Measurements from ENCODE around the gene CAMKV.
"Not testable (repeated sequence)": the region's sequence is repeated elsewhere in the genome, so short reads cannot be mapped to it uniquely, and the experiment has no call there.

The CAMKV gene

DNA sequence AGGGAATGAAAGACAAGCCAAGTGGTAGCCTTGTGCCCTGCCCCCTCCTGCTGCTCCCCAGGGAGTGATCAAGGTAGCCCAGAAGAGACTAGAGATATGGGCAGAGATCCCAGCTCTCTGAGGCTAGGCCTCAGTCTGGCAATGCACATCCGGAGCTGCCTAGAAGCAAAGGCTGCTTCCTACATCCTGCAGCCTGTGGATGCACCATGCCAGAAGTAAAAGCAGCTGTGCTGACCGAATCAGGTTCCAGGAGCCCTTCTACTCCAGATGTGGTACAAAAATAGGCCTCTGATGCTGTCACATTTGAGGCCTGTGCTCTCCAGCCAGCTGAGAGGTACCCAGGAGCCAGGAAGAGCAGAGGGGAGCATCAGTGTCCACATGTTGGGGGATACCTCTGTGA, 29.3 kb downstream of the CAMKV start:
- TF ChIP-seq SNAI2 (CRISPR knock-in tag; IDR thresholded peaks at IDR 0.05) = no peak
- TF ChIP-seq ZNF8 (CRISPR knock-in tag; IDR thresholded peaks at IDR 0.05) = no peak
- TF ChIP-seq, protein P1, sequence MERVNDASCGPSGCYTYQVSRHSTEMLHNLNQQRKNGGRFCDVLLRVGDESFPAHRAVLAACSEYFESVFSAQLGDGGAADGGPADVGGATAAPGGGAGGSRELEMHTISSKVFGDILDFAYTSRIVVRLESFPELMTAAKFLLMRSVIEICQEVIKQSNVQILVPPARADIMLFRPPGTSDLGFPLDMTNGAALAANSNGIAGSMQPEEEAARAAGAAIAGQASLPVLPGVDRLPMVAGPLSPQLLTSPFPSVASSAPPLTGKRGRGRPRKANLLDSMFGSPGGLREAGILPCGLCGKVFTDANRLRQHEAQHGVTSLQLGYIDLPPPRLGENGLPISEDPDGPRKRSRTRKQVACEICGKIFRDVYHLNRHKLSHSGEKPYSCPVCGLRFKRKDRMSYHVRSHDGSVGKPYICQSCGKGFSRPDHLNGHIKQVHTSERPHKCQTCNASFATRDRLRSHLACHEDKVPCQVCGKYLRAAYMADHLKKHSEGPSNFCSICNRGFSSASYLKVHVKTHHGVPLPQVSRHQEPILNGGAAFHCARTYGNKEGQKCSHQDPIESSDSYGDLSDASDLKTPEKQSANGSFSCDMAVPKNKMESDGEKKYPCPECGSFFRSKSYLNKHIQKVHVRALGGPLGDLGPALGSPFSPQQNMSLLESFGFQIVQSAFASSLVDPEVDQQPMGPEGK (CRISPR knock-in tag; IDR thresholded peaks at IDR 0.05; ENCODE audit: borderline replicate concordance) = no peak
- no peak for TF ChIP-seq GLIS3 (CRISPR knock-in tag; IDR thresholded peaks at IDR 0.05)

DNA sequence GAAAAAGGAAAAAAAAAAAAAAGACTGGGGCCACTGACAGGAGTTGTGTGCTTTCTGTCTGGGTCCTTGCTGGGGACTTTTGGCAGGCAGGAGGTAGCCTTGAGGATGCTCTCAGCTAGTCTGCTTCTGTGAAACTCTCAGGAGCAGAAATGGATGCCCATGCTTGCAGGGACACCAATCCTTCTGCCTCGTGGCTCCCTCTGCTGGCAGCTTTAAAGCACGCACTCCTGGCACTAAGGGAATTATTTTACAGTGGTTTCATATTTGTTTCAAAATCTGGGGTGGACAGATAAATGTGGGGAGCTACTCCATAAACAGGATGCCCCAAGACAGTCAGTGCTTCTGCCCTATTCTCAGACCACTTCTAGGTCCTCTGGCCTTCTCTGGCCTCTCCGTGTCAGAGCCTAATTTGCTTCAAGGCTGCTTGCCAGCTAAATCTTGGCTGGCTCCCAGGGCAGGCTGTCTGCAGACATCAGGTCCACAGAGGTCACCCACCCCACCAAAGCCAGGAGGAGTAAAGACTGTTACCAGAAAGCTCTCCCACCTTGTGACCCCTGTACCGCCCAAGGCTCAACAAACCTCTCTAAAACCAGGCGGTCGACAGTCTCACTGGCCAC, 30.4 kb downstream of the CAMKV start:
- ATAC-seq = peak; percentile 95
- TF ChIP-seq ZNF8 (CRISPR knock-in tag; IDR thresholded peaks at IDR 0.05) (no peak), GLIS3 (CRISPR knock-in tag; IDR thresholded peaks at IDR 0.05) (no peak), CSDC2 (CRISPR knock-in tag; IDR thresholded peaks at IDR 0.05) (no peak), ISL1 (CRISPR knock-in tag; IDR thresholded peaks at IDR 0.05) (no peak), SNAI2 (CRISPR knock-in tag; IDR thresholded peaks at IDR 0.05) (no peak), ZFP30 (CRISPR knock-in tag; IDR thresholded peaks at IDR 0.05) (no peak)

More for the DNA sequence above, 29.3 kb downstream of the CAMKV start:
- no peak for ATAC-seq

- TF ChIP-seq SNAI2 (CRISPR knock-in tag; IDR thresholded peaks at IDR 0.05) (no peak), ZNF70 (CRISPR knock-in tag; IDR thresholded peaks at IDR 0.05) (no peak), OSR1 (CRISPR knock-in tag; IDR thresholded peaks at IDR 0.05) (no peak), TCF4 (CRISPR knock-in tag; IDR thresholded peaks at IDR 0.05; ENCODE audit: borderline replicate concordance) (no peak), RARB (CRISPR knock-in tag; IDR thresholded peaks at IDR 0.05) (no peak), POU6F1 (CRISPR knock-in tag; IDR thresholded peaks at IDR 0.05; ENCODE audit: borderline replicate concordance, low read depth) (no peak), ZNF8 (CRISPR knock-in tag; IDR thresholded peaks at IDR 0.05) (no peak), ZC3H10 (CRISPR knock-in tag; IDR thresholded peaks at IDR 0.05) (no peak), ZFP30 (CRISPR knock-in tag; IDR thresholded peaks at IDR 0.05) (no peak), TOX (CRISPR knock-in tag; IDR thresholded peaks at IDR 0.05; ENCODE audit: borderline replicate concordance) (no peak)
- ATAC-seq = no peak
These were observed 38.4 kb downstream of the CAMKV start for GRCh38 chr3:49831341-49831740.

GRCh38 chr3:49826016-49826415, 43.7 kb downstream of the CAMKV start:
- ATAC-seq = no peak
- TF ChIP-seq TOX (CRISPR knock-in tag; IDR thresholded peaks at IDR 0.05; ENCODE audit: borderline replicate concordance) (no peak), CSDC2 (CRISPR knock-in tag; IDR thresholded peaks at IDR 0.05) (no peak)
- TF ChIP-seq, protein P2, sequence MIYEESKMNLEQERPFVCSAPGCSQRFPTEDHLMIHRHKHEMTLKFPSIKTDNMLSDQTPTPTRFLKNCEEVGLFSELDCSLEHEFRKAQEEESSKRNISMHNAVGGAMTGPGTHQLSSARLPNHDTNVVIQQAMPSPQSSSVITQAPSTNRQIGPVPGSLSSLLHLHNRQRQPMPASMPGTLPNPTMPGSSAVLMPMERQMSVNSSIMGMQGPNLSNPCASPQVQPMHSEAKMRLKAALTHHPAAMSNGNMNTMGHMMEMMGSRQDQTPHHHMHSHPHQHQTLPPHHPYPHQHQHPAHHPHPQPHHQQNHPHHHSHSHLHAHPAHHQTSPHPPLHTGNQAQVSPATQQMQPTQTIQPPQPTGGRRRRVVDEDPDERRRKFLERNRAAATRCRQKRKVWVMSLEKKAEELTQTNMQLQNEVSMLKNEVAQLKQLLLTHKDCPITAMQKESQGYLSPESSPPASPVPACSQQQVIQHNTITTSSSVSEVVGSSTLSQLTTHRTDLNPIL (CRISPR knock-in tag; IDR thresholded peaks at IDR 0.05; ENCODE audit: low read depth) = no peak

- ATAC-seq = not testable (repeated sequence)
These were observed 46.6 kb downstream of the CAMKV start for GRCh38 chr3:49823131-49823530.

DNA sequence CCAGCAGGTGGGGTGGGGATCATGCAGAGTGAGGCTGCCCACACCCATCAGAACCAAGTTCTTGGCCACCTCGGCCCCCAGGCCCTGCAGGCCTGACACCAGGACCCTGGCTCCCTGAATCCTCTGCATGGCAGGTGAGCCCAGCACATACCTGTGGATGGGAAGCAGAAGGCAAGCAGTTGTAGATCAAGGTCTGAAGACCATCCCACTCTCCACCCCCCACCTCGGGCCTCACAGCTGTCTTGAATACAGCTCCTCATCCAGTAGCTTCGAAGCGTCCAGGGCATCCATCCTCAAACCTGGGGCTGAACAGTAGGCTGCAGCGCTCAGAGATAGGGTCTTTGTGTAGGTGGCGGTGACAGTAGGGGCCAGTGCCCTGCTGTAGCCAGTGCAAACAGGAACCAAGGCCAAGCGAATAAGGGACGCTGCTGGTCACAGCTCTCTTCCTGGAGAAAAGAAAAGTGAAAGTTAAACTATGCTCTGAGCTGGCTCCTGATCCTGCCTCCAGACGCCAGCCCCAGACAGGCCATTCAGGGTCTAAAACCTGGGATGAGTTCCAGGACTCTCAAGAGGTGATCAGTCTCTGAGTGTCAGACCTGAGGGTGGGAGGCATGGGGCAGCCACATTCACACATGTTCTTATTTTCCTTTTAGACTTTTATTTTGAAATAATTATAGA, 56.1 kb downstream of the CAMKV start, which contains the start of gene UBA7:
Gene UBA7 (minus strand): TSS at position 457 of the 678 bp plus-strand sequence. CDS start 166 bp downstream, at position 291.
- ATAC-seq = peak; percentile 95

More for the DNA sequence above, 56.1 kb downstream of the CAMKV start, which contains the start of gene UBA7:
- TF ChIP-seq ZNF70 (CRISPR knock-in tag; IDR thresholded peaks at IDR 0.05) (no peak), RARB (CRISPR knock-in tag; IDR thresholded peaks at IDR 0.05) (no peak), BACH2 (CRISPR knock-in tag; IDR thresholded peaks at IDR 0.05; ENCODE audit: borderline replicate concordance) (no peak), PPARA (CRISPR knock-in tag; IDR thresholded peaks at IDR 0.05; ENCODE audit: borderline replicate concordance) (no peak), CSDC2 (CRISPR knock-in tag; IDR thresholded peaks at IDR 0.05) (no peak), SNAI2 (CRISPR knock-in tag; IDR thresholded peaks at IDR 0.05) (no peak), POU6F1 (CRISPR knock-in tag; IDR thresholded peaks at IDR 0.05; ENCODE audit: borderline replicate concordance, low read depth) (no peak), ZNF565 (CRISPR knock-in tag; conservative IDR thresholded peaks at IDR 0.05; ENCODE audit: low read depth) (no peak), ARNTL (CRISPR knock-in tag; IDR thresholded peaks at IDR 0.05; ENCODE audit: borderline replicate concordance, low read depth) (no peak), ZFP3 (CRISPR knock-in tag; IDR thresholded peaks at IDR 0.05) (no peak), ZNF8 (CRISPR knock-in tag; IDR thresholded peaks at IDR 0.05) (no peak)
- TF ChIP-seq, protein P3, sequence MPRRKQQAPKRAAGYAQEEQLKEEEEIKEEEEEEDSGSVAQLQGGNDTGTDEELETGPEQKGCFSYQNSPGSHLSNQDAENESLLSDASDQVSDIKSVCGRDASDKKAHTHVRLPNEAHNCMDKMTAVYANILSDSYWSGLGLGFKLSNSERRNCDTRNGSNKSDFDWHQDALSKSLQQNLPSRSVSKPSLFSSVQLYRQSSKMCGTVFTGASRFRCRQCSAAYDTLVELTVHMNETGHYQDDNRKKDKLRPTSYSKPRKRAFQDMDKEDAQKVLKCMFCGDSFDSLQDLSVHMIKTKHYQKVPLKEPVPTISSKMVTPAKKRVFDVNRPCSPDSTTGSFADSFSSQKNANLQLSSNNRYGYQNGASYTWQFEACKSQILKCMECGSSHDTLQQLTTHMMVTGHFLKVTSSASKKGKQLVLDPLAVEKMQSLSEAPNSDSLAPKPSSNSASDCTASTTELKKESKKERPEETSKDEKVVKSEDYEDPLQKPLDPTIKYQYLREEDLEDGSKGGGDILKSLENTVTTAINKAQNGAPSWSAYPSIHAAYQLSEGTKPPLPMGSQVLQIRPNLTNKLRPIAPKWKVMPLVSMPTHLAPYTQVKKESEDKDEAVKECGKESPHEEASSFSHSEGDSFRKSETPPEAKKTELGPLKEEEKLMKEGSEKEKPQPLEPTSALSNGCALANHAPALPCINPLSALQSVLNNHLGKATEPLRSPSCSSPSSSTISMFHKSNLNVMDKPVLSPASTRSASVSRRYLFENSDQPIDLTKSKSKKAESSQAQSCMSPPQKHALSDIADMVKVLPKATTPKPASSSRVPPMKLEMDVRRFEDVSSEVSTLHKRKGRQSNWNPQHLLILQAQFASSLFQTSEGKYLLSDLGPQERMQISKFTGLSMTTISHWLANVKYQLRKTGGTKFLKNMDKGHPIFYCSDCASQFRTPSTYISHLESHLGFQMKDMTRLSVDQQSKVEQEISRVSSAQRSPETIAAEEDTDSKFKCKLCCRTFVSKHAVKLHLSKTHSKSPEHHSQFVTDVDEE (CRISPR knock-in tag; IDR thresholded peaks at IDR 0.05) = no peak
